ENCODE measurements around the gene ABR.

ABR gene

GRCh38 chr17:1179818-1180742 is at the start of gene ABR:
TSS of gene ABR (minus strand) at chr17:1179981. CDS start at chr17:1179727, 254 bp downstream.
- no peak for DNase-seq

DNA sequence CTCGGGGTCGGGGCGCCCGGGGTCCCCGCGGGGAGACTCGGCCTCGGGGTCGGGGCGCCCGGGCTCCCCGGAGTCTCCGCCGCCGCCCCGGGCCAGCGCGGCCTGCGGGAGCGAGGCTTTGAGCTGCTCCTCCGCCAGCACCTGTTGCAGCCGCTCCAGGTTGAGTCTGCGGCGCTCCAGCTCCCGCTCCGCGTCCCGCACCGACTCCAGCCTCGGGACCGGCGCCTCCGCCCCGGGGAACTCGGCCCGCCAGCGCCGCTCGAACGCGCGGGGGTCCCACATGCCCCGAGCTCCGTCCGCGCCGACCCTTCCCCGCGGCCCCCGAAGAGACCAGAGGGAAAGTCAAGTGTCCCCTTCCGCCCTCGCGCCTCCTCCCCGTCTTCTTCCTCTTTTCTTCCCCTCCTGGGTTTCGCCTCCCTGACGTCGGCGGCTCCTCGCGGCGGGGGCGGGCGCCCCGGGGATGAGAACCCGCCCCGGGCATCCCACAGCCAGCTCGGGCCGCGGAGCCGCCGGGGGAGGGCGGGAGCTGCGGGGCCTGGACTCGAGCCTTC is 49.6 kb upstream of the ABR start:
- peak; percentile 69 for DNase-seq

DNA sequence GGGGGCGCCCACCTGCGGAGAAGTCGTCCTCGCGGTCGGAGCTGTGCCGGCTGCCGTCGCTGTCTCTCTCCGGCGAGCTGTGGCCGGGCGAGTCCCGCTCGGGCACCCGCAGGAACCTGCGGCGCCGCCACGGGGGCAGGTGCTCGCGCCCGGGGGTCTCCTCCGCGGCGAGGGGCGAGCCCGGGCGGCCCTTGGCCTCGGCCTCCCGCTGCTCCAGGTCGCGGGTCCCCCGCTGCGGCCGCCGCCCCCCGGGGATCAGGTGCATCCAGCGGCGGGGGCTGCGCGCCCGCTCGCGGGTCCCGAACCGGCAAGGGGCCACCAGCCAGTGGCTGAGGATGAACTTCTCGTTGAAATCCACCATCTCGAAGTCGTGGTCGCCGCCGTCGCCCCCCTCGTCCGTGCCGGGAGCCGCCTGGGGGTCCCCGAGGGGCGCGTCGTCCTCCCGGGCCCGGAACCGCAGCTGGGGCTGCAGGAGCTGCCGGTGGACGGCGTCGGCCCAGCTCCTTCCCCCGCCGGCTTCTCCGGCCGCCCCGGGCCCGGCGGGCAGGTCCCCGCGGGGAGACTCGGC is 49.1 kb upstream of the ABR start:
- DNase-seq, result no peak

GRCh38 chr17:1227917-1228780 is 48.4 kb upstream of the ABR start:
- no peak for DNase-seq

GRCh38 chr17:1227365-1227764 is 47.6 kb upstream of the ABR start:
- no peak for DNase-seq

GRCh38 chr17:1226308-1226707 is 46.5 kb upstream of the ABR start:
- no peak for DNase-seq

DNA sequence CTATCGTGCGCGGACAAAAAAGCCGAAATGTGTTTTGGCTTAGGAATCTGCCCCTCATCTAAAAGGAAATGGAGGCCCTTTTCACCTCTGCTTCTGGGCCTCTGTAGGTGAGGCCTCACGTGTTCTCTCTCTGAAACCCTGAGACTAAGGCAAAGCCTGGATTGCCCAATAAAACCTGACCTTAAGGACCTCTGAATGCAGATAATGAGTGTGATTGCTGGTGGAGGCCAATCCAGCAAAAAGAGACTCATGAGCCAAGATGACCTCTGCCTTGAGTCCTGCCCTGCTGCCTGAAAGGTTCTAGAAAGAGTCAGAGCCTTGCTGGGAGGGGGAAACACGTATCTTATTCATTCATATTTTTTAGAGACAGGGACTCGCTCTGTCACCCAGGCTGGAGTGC is 44.5 kb upstream of the ABR start:
- DNase-seq, result no peak

DNA sequence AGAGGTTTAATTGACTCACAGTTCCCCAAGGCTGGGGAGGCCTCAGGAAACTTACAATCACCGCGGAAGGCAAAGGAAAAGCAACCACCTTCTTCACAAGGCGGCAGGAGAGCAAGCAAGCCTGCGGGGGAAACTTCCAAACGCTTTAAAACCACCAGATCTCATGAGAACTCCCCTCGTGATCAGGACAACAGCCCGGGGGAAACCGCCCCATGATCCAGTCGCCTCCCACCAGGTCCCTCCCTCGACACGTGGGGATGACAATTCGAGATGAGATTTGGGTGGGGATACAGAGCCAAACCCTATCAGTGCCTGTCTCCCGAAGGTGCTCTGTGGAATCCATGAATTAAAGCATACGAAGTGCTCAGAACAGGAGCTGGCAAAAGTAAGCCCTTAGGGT is 43.9 kb upstream of the ABR start:
- DNase-seq, result no peak

- no peak for DNase-seq
These were observed 42.5 kb upstream of the ABR start for GRCh38 chr17:1222321-1222720.

- no peak for DNase-seq
These were observed 41.4 kb upstream of the ABR start for GRCh38 chr17:1221209-1221608.

GRCh38 chr17:1220346-1220745 is 40.6 kb upstream of the ABR start:
- no peak for DNase-seq

DNA sequence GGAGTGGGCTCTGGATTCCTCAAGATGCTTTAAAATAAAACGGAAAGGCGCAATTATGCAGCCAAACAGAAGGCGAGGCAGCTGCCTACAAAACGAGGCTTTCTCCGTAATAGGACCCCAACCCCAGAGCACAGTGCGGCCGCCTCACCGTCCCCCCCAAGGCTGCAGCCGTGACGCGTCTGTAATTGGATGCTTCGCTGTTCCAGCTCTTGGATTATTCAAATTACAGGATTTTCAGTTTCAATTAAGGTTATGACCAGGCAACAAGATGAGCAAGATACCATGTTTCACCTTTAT is 37.3 kb upstream of the ABR start:
- DNase-seq, result no peak

- DNase-seq, result no peak
These were observed 36.7 kb upstream of the ABR start for GRCh38 chr17:1216217-1217088.

DNA sequence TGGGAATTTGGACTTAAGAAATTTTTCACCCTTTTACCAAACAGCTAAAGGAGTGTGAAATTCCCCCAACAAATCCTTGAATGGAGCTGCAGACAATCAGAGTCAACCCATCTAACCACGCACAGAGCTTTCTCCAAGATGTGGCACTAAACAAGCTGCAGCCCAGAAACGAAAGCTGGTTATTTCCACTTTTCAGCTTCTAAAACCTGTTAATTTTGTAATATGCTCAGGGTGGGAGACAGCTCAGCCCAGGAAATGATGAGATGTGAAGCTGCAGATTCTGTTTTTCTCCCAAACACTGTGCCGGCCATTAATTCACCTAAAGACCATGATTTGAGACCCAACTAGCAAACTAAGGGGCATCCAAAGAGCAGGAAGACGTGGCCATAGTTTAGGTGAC is 33.2 kb upstream of the ABR start:
- no peak for DNase-seq

GRCh38 chr17:1211287-1211686 is 31.5 kb upstream of the ABR start:
- DNase-seq, result no peak

GRCh38 chr17:1208966-1209365 is 29.2 kb upstream of the ABR start:
- DNase-seq, result no peak

DNA sequence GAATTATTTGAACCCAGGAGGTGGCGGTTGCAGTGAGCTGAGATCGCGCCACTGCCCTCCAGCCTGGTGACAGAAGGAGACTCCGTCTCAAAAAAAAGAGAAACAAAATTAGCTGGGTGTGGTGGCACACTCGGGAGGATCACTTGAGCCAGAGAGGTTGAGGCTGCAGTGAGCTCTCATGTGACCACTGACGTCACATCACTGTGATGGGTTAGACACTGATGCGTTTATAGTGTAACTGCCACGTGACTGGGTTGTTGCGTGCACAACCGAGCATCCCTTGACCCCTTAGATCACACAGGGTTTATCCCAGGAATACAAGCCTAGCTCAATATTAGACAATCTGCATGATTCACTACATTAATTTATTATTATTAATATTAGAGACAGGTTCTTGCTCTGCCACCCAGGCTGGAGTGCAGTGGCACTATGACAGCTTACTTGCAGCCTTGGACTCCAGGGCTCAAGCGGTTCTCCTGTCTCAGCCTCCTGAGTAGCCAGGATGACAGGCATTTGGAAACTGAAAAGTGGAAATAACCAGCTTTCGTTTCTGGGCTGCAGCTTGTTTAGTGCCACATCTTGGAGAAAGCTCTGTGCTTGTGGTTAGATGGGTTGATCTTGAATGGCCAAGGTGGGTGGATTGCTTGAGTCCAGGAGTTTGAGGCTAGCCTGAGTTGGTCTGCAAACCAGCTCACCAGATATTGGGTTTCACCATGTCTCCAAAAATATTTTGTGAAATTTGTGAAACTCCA is 26.4 kb upstream of the ABR start:
- DNase-seq, result no peak

GRCh38 chr17:1203967-1204291 is 24.1 kb upstream of the ABR start:
- DNase-seq, result no peak

DNA sequence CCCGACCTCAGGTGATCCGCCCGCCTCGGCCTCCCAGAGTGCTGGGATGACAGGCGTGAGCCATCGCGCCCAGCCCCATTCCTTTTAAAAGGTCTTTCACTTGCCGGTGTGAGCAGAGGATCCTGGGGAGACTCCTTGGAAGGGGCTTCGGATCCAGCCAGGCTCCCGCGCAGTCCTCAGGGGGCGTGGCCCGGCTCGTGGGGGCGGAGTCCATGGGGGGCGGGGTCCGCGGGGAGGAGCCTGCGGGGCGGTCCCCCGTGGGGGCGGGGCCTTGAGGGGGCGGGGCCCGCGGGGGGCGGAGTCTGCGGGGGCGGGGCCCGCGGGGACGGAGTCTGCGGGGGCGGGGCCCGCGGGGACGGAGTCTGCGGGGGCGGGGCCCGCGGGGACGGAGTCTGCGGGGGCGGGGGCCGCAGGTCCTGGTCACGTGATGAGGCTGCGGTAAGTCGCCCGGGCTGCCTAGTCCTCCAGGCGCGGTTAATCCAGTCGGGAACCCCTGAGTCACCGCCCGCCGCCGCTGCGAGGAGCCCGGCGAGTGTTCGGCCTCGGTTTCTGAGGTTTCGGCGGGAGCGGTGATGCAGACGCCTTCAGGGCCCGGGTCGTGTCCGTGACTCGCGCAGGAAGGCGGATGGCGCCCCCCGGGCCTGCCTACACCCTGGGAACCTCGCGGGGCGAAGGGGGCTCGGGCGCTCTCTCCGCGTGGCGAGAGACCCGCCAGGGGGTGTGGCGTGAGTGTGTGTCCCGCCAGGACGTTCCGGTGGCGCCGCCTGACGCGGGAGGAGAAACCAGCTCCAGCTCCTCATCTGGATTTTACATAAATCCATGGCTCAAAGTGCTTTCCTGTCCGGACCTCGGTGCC is 23.6 kb upstream of the ABR start:
- no peak for DNase-seq

DNA sequence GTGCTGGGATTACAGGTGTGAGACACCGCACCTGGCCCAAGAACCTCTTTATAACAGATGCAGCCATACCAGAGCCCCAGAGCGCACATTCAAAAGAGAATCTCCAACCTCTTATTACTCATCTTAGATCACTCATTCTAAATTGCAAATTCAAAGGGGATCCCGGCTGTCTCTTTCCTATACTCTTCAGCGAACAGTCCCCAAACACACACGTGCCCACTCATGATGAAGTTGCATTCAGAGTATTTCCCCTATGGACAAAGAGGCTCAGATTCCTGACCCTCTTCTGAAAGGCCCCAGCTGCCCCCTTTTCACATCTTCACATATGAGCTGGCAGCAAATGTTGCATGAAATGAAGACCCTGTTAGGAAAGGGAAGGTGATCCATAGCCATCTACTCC is 22.5 kb upstream of the ABR start:
- no peak for DNase-seq

DNA sequence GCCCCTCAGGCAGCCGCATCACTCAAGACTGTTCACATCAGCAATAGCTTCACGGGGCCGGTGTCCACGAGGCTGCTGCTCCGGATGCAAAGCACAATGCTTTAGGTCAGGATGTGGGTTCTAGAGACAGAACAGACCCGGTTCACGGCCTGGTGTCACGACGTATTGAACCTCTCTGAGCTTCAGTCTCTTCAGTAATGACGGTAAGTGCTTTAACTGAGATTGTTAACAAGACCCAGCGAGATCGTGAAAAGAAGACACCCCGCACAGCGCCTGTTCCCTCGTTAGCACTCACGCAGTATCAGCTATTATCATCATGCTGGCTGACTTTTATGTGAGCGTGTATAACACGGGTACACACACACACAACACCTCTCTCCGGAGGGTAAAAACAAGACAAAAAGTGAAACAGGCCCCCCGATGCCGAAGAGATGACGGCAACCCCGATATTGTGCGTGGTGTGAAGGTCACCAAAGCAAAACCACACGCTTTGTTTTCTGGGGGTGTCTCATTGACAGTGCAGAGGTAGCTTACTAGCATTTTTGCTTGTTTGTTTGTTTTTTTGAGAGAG is 21.4 kb upstream of the ABR start:
- DNase-seq, result no peak
